KOPT-K1 (cell line): ENCODE measurements around the gene AMBN.

Source experiments
- H3K27ac ChIP-seq: fragments of 200-600 bp; sonication (generic); 2 replicates; pipeline ENCODE4 v1.5.1; 2016; ENCODE audit warnings: antibody characterized with exemption, mild to moderate bottlenecking, low read depth, low read length; ENCODE audit not compliant: poor library complexity, severe bottlenecking
- H3K36me3 ChIP-seq: fragments of 200-600 bp; sonication (generic); 2 replicates; pipeline ENCODE4 v1.5.1; 2017; ENCODE audit warnings: antibody characterized with exemption, mild to moderate bottlenecking, low read length, moderate library complexity; ENCODE audit not compliant: insufficient read depth
- H3K9me3 ChIP-seq: fragments of 200-600 bp; sonication (generic); 2 replicates; pipeline ENCODE4 v1.5.1; 2017; ENCODE audit warnings: antibody characterized with exemption, low read length, mild to moderate bottlenecking; ENCODE audit not compliant: insufficient read depth, poor library complexity, severe bottlenecking

AMBN gene

GRCh38 chr4:70594196-70594595 is 2.1 kb downstream of the AMBN start:
- H3K36me3 ChIP-seq = no peaks in the 10 kb centered on the region

GRCh38 chr4:70600305-70600704 is 8.2 kb downstream of the AMBN start:
- Histone ChIP-seq H3K36me3 (no peaks in the 10 kb centered on the region), H3K27ac (no peak overlapping the region), H3K9me3 (no peaks in the 10 kb centered on the region)

More at GRCh38 chr4:70594196-70594595, 2.1 kb downstream of the AMBN start:
- no peaks in the 10 kb centered on the region for H3K9me3 ChIP-seq
- no peak overlapping the region for H3K27ac ChIP-seq

DNA sequence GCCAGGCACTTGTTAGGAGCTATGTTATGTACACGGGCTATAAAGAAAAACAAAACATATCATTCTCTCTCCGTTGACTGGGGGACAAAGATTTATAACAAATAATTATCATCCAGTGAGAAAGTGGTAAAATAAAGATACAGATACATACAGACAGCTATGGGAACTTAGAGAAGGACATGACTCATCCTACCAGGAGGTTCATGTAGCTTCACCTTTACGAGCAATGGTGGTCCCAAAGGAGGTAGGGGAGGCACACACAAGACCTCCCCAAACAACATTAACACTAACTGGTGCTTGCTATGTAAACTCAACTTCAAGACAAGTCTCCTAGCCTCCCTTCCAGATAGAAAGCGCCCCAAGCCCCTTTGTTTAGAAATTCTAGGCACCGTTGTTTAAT is 8.9 kb downstream of the AMBN start:
- Histone ChIP-seq H3K27ac (no peak overlapping the region), H3K9me3 (no peaks in the 10 kb centered on the region), H3K36me3 (no peaks in the 10 kb centered on the region)

GRCh38 chr4:70601422-70602039 is 9.5 kb downstream of the AMBN start:
- Histone ChIP-seq H3K9me3 (no peaks in the 10 kb centered on the region), H3K27ac (no peak overlapping the region), H3K36me3 (no peaks in the 10 kb centered on the region)

- Histone ChIP-seq H3K36me3 (no peaks in the 10 kb centered on the region), H3K9me3 (no peaks in the 10 kb centered on the region), H3K27ac (no peak overlapping the region)
These were observed 11.8 kb downstream of the AMBN start for GRCh38 chr4:70603856-70604255.

- Histone ChIP-seq H3K9me3 (no peaks in the 10 kb centered on the region), H3K27ac (no peak overlapping the region), H3K36me3 (no peaks in the 10 kb centered on the region)
These were observed 14.4 kb downstream of the AMBN start for GRCh38 chr4:70606459-70606858.

- Histone ChIP-seq H3K27ac (no peak overlapping the region), H3K9me3 (no peaks in the 10 kb centered on the region), H3K36me3 (no peaks in the 10 kb centered on the region)
These were observed 15.3 kb downstream of the AMBN start for GRCh38 chr4:70607334-70607853.

GRCh38 chr4:70608324-70608723 is 16.3 kb downstream of the AMBN start:
- H3K9me3 ChIP-seq = no peaks in the 10 kb centered on the region
- H3K36me3 ChIP-seq = no peaks in the 10 kb centered on the region
- H3K27ac ChIP-seq = no peak overlapping the region

GRCh38 chr4:70613306-70614183 is 21.5 kb downstream of the AMBN start:
- Histone ChIP-seq H3K27ac (no peak overlapping the region), H3K36me3 (no peaks in the 10 kb centered on the region), H3K9me3 (no peaks in the 10 kb centered on the region)

GRCh38 chr4:70614184-70614555 is 22.1 kb downstream of the AMBN start:
- Histone ChIP-seq H3K27ac (no peak overlapping the region), H3K36me3 (no peaks in the 10 kb centered on the region), H3K9me3 (no peaks in the 10 kb centered on the region)

- H3K9me3 ChIP-seq = no peaks in the 10 kb centered on the region
- no peaks in the 10 kb centered on the region for H3K36me3 ChIP-seq
These were observed 27.2 kb downstream of the AMBN start for GRCh38 chr4:70619288-70619687.

DNA sequence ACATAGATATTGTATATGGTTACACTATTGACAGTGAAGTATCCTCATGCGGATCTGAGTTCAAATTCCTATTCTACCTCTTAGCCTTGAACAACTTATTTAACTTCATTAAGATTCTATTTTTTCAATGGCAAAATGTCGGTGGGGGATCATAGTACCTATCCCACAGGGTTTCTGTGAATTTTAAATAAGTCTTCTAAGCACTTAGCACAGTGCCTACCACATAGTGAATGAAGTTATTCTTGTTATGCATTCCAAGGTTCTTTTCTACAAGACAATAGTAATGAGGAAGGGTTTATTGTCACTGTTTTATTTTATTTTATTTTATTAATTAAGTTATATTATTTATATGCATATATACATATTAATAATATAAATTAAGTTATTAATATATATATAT is 27.7 kb downstream of the AMBN start:
- Histone ChIP-seq H3K27ac (no peak overlapping the region), H3K9me3 (no peaks in the 10 kb centered on the region), H3K36me3 (no peaks in the 10 kb centered on the region)

More at GRCh38 chr4:70619288-70619687, 27.2 kb downstream of the AMBN start:
- no peak overlapping the region for H3K27ac ChIP-seq

GRCh38 chr4:70623323-70623722 is 31.3 kb downstream of the AMBN start:
- Histone ChIP-seq H3K27ac (no peak overlapping the region), H3K36me3 (no peaks in the 10 kb centered on the region), H3K9me3 (no peaks in the 10 kb centered on the region)

DNA sequence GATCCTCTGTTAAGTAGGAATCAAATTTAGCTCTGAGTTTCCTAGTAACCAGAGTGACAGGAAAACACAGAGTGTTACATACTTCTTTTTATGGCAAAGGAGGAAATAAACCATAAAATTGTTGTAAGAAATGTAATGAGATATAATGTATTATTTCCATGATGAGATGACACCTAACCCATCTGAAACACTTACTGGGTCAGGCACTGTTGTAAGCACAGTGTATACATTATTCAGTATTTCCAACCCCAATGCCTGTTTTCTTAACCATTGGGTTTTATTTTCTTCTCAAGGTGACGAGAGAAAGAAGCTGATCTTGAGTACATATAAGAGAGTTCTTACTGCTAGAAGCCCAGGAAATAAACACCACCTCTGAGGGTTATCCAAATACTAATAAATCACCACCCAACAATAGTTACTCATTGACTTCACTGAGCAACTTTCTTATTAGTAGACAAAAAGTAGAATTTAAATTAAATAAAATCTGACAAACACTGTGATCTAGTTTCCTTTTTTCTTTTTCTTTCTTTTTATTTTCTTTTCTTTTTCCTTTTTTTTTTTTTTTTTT is 32.3 kb downstream of the AMBN start:
- no peaks in the 10 kb centered on the region for H3K36me3 ChIP-seq
- no peaks in the 10 kb centered on the region for H3K9me3 ChIP-seq
- H3K27ac ChIP-seq = no peak overlapping the region

DNA sequence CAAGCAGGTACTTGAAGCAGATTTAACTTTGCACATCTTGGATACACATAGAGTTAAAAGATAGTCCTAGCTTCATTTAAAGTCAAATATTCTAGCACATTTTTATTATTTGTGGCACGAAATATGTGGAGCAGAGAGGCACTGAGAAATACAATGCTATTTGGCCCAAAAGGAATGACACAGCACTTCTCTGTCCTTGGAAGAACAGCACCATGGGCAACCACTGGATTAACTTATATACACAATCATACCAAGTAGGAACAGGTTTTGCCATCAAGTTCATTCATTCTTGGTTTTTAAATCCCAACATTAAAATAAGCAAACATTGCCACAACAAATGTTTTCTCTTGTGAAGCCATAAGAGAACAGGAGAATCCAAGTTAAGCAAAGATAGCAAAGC is 35.6 kb downstream of the AMBN start:
- Histone ChIP-seq H3K27ac (no peak overlapping the region), H3K36me3 (no peaks in the 10 kb centered on the region), H3K9me3 (no peaks in the 10 kb centered on the region)
